ENCODE measurements around the gene LUC7L2. TPM values are rescaled to one million over a fixed set of nuclear protein-coding genes. Genes with fewer than 3 reads are reported as not detected.

LUC7L2 gene
- total and polyA plus RNA-seq, 2 donors from 2014 or later = 33.0 to 97.9 TPM

DNA sequence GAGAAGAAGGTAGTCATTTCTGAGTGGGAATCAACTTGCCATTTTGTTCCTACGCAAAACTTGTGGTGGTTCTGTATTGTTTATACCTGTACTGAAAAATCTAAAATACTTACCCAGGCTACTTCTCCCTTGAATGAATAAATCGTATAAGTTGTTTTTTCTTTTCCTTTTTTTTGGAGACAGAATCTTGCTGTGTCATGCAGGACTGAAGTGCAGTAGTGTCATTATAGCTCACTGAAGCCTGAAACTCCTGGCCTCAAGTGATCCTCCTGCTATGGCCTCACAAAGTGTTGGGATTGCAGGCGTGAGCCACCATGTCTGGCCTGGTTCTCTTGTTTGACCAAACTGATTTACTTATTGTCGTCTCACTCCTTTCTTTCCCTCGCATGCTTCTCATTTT lies 27.9 kb downstream of the LUC7L2 start:
- TF ChIP-seq, protein P1, sequence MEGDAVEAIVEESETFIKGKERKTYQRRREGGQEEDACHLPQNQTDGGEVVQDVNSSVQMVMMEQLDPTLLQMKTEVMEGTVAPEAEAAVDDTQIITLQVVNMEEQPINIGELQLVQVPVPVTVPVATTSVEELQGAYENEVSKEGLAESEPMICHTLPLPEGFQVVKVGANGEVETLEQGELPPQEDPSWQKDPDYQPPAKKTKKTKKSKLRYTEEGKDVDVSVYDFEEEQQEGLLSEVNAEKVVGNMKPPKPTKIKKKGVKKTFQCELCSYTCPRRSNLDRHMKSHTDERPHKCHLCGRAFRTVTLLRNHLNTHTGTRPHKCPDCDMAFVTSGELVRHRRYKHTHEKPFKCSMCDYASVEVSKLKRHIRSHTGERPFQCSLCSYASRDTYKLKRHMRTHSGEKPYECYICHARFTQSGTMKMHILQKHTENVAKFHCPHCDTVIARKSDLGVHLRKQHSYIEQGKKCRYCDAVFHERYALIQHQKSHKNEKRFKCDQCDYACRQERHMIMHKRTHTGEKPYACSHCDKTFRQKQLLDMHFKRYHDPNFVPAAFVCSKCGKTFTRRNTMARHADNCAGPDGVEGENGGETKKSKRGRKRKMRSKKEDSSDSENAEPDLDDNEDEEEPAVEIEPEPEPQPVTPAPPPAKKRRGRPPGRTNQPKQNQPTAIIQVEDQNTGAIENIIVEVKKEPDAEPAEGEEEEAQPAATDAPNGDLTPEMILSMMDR (IDR thresholded peaks at IDR 0.05; ENCODE audit: borderline replicate concordance, extremely low read depth, insufficient read depth) = no peak
- H3K36me3 ChIP-seq (ENCODE audit: control insufficient read depth in 2 of 3, insufficient read depth in 3 of 3, low read length in 3 of 3) = peaks cover 5 to 17% (median 9%) of the 10 kb centered on the region in 3 donors
- no peaks in the 10 kb centered on the region for H3K27me3 ChIP-seq (ENCODE audit: control insufficient read depth, insufficient read depth, low read length)
- intact Hi-C loops (cut with DNase I) = no loop called here
- no peaks in the 10 kb centered on the region for H3K9me3 ChIP-seq (ENCODE audit: control insufficient read depth in 2 of 3, insufficient read depth in 1 of 3, low read length in 3 of 3)
- H3K4me3 ChIP-seq (ENCODE audit: low read length in 3 of 3) = no peak overlapping the region
- no peaks in the 10 kb centered on the region for H3K4me1 ChIP-seq (ENCODE audit: control insufficient read depth in 2 of 3, insufficient read depth in 2 of 3, low read depth in 1 of 3, low read length in 3 of 3)
- no peak overlapping the region for H3K27ac ChIP-seq (ENCODE audit: low read depth in 2 of 2, low read length in 2 of 2)
- DNase-seq (no peak), FAIRE-seq (no peak)
- H3K9ac ChIP-seq (ENCODE audit: low read length in 3 of 3) = no peak overlapping the region

DNA sequence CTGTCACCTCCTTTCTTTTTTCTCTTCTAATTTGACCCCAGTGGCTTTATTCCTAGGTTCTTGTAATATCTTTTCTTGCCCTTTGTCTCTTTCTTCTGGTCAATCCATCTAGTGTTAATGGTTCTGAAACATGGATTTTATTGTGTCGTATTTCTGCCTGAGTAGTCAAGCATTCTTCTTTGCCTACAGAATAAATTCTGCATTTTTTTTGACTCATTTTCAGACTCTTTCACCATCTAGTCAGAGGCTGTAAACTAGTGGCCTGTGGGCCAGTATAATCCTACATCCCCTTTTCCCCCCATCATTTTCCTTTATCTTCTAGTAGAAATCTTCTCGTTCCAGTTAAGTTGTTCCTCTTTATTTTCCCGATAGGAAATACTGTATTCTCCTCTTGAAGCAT lies 29.4 kb downstream of the LUC7L2 start:
- Histone ChIP-seq H3K4me1 (ENCODE audit: control insufficient read depth in 2 of 3, insufficient read depth in 2 of 3, low read depth in 1 of 3, low read length in 3 of 3) (no peaks in the 10 kb centered on the region), H3K4me3 (ENCODE audit: low read length in 3 of 3) (no peak overlapping the region), H3K36me3 (ENCODE audit: control insufficient read depth in 2 of 3, insufficient read depth in 3 of 3, low read length in 3 of 3) (peaks cover 5 to 17% (median 9%) of the 10 kb centered on the region in 3 donors), H3K9me3 (ENCODE audit: control insufficient read depth in 2 of 3, insufficient read depth in 1 of 3, low read length in 3 of 3) (no peaks in the 10 kb centered on the region), H3K9ac (ENCODE audit: low read length in 3 of 3) (no peak overlapping the region), H3K27me3 (ENCODE audit: control insufficient read depth, insufficient read depth, low read length) (no peaks in the 10 kb centered on the region), H3K27ac (ENCODE audit: low read depth in 2 of 2, low read length in 2 of 2) (no peak overlapping the region)
- DNase-seq (no peak), FAIRE-seq (no peak)
- TF ChIP-seq, protein P1 (IDR thresholded peaks at IDR 0.05; ENCODE audit: borderline replicate concordance, extremely low read depth, insufficient read depth) = no peak
- intact Hi-C loops (cut with DNase I) = no loop called here

DNA sequence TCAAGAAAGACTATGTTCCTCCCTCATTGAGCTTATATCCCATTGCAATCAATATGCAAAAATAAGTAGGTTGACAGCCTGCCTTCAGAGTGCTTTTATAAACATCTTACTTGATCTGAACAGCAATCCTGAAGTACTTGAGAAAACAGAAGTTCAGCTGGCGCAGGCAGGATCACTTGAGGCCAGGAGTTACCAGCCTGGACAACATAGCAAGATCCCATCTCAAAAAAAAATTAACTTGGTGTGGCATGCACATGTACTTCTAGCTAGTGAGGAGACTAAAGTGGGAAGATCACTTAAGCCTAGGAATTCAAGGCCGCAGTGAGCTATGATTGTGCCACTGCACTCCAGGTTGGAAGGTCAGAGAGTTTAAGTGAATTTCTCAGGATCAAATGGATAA lies 30.1 kb downstream of the LUC7L2 start:
- no peak for FAIRE-seq
- H3K36me3 ChIP-seq (ENCODE audit: control insufficient read depth in 2 of 3, insufficient read depth in 3 of 3, low read length in 3 of 3) = peaks cover 5 to 17% (median 9%) of the 10 kb centered on the region in 3 donors
- no peaks in the 10 kb centered on the region for H3K27me3 ChIP-seq (ENCODE audit: control insufficient read depth, insufficient read depth, low read length)

More for the DNA sequence above, 30.1 kb downstream of the LUC7L2 start:
- DNase-seq = no peak
- intact Hi-C loops (cut with DNase I) = no loop called here
- no peaks in the 10 kb centered on the region for H3K9me3 ChIP-seq (ENCODE audit: control insufficient read depth in 2 of 3, insufficient read depth in 1 of 3, low read length in 3 of 3)
- no peak overlapping the region for H3K9ac ChIP-seq (ENCODE audit: low read length in 3 of 3)
- no peaks in the 10 kb centered on the region for H3K4me1 ChIP-seq (ENCODE audit: control insufficient read depth in 2 of 3, insufficient read depth in 2 of 3, low read depth in 1 of 3, low read length in 3 of 3)
- TF ChIP-seq, protein P1 (IDR thresholded peaks at IDR 0.05; ENCODE audit: borderline replicate concordance, extremely low read depth, insufficient read depth) = no peak
- no peak overlapping the region for H3K4me3 ChIP-seq (ENCODE audit: low read length in 3 of 3)
- H3K27ac ChIP-seq (ENCODE audit: low read depth in 2 of 2, low read length in 2 of 2) = no peak overlapping the region

Data from kidney (tissue), 14 donors.